ENCODE measurements around the gene EFNB1. TPM values are rescaled to one million over a fixed set of nuclear protein-coding genes. Genes with fewer than 3 reads are reported as not detected.

The EFNB1 gene
- total and polyA plus RNA-seq, 5 donors: 18.6 to 28.0 (median 25.1) TPM

GRCh38 chrX:68843992-68844391 is 15.2 kb downstream of the EFNB1 start:
- intact Hi-C loops (cut with DNase I): loop anchor here in 1 of 4 donors (10.0 kb wide), 1 partner anchor 51 kb away; no protein-coding TSS in a partner anchor
- ATAC-seq: no peak
- H3K27me3 ChIP-seq (ENCODE audit: control insufficient read depth, insufficient read depth): no peaks in the 10 kb centered on the region
- H3K27ac ChIP-seq (ENCODE audit: low read length): no peak overlapping the region
- 100% methylated on average over 1 of the region's 1 CpG for WGBS
- no peak for DNase-seq
- peaks cover 3% of the 10 kb centered on the region for H3K4me1 ChIP-seq (ENCODE audit: control insufficient read depth, insufficient read depth, low read length)
- H3K4me3 ChIP-seq (ENCODE audit: low read length): no peak overlapping the region
- H3K9me3 ChIP-seq (ENCODE audit: control insufficient read depth, low read length): no peaks in the 10 kb centered on the region

GRCh38 chrX:68844581-68844980 is 15.8 kb downstream of the EFNB1 start:
- ATAC-seq (no peak), DNase-seq (no peak)
- Histone ChIP-seq H3K27ac (ENCODE audit: low read length) (no peak overlapping the region), H3K9me3 (ENCODE audit: control insufficient read depth, low read length) (no peaks in the 10 kb centered on the region), H3K4me3 (ENCODE audit: low read length) (no peak overlapping the region), H3K27me3 (ENCODE audit: control insufficient read depth, insufficient read depth) (no peaks in the 10 kb centered on the region), H3K4me1 (ENCODE audit: control insufficient read depth, insufficient read depth, low read length) (peaks cover 3% of the 10 kb centered on the region)
- intact Hi-C loops (cut with DNase I): loop anchor here in 1 of 4 donors (10.0 kb wide), 1 partner anchor 50 kb away; no protein-coding TSS in a partner anchor
- WGBS: 75% methylated on average over 5 of the region's 5 CpGs

- Histone ChIP-seq H3K4me3 (ENCODE audit: low read length) (no peak overlapping the region), H3K4me1 (ENCODE audit: control insufficient read depth, insufficient read depth, low read length) (peaks cover 3% of the 10 kb centered on the region), H3K27ac (ENCODE audit: low read length) (no peak overlapping the region), H3K27me3 (ENCODE audit: control insufficient read depth, insufficient read depth) (no peaks in the 10 kb centered on the region), H3K9me3 (ENCODE audit: control insufficient read depth, low read length) (no peaks in the 10 kb centered on the region)
- WGBS: 37% methylated on average over 6 of the region's 6 CpGs
- intact Hi-C loops (cut with DNase I): loop anchor here in 1 of 4 donors (10.0 kb wide), 1 partner anchor 48 kb away; no protein-coding TSS in a partner anchor
- DNase-seq: no peak
- ATAC-seq: no peak
These were observed 17.7 kb downstream of the EFNB1 start for GRCh38 chrX:68846536-68846935.

GRCh38 chrX:68847172-68847571 is 18.4 kb downstream of the EFNB1 start:
- Histone ChIP-seq H3K27me3 (ENCODE audit: control insufficient read depth, insufficient read depth) (no peaks in the 10 kb centered on the region), H3K9me3 (ENCODE audit: control insufficient read depth, low read length) (no peaks in the 10 kb centered on the region), H3K4me3 (ENCODE audit: low read length) (no peak overlapping the region), H3K27ac (ENCODE audit: low read length) (no peak overlapping the region), H3K4me1 (ENCODE audit: control insufficient read depth, insufficient read depth, low read length) (peaks cover 2% of the 10 kb centered on the region)
- DNase-seq (no peak), ATAC-seq (no peak)
- intact Hi-C loops (cut with DNase I): loop anchor here in 1 of 4 donors (10.0 kb wide), 1 partner anchor 48 kb away; no protein-coding TSS in a partner anchor
- WGBS: 60% methylated on average over 4 of the region's 4 CpGs

GRCh38 chrX:68848189-68848940 is 19.5 kb downstream of the EFNB1 start:
- no peak for ATAC-seq
- Histone ChIP-seq H3K4me3 (ENCODE audit: low read length) (no peak overlapping the region), H3K9me3 (ENCODE audit: control insufficient read depth, low read length) (no peaks in the 10 kb centered on the region), H3K4me1 (ENCODE audit: control insufficient read depth, insufficient read depth, low read length) (no peaks in the 10 kb centered on the region), H3K27me3 (ENCODE audit: control insufficient read depth, insufficient read depth) (no peaks in the 10 kb centered on the region), H3K27ac (ENCODE audit: low read length) (no peak overlapping the region)
- WGBS: 84% methylated on average over 8 of the region's 8 CpGs
- DNase-seq: no peak
- intact Hi-C loops (cut with DNase I): loop anchor here in 1 of 4 donors (10.0 kb wide), 1 partner anchor 46 kb away; no protein-coding TSS in a partner anchor

- Histone ChIP-seq H3K27ac (ENCODE audit: low read length) (no peak overlapping the region), H3K9me3 (ENCODE audit: control insufficient read depth, low read length) (no peaks in the 10 kb centered on the region), H3K27me3 (ENCODE audit: control insufficient read depth, insufficient read depth) (no peaks in the 10 kb centered on the region), H3K4me1 (ENCODE audit: control insufficient read depth, insufficient read depth, low read length) (no peaks in the 10 kb centered on the region), H3K4me3 (ENCODE audit: low read length) (no peak overlapping the region)
- no peak for ATAC-seq
- DNase-seq: no peak
- intact Hi-C loops (cut with DNase I): no loop called here
- WGBS: 77% methylated on average over 8 of the region's 8 CpGs
These were observed 22.3 kb downstream of the EFNB1 start for GRCh38 chrX:68851082-68851481.

- no peak for DNase-seq
- no peak overlapping the region for H3K4me3 ChIP-seq (ENCODE audit: low read length)
- no peaks in the 10 kb centered on the region for H3K4me1 ChIP-seq (ENCODE audit: control insufficient read depth, insufficient read depth, low read length)
- ATAC-seq: no peak
- no peak overlapping the region for H3K27ac ChIP-seq (ENCODE audit: low read length)
- WGBS: 75% methylated on average over 3 of the region's 3 CpGs
- intact Hi-C loops (cut with DNase I): no loop called here
- no peaks in the 10 kb centered on the region for H3K9me3 ChIP-seq (ENCODE audit: control insufficient read depth, low read length)
- no peaks in the 10 kb centered on the region for H3K27me3 ChIP-seq (ENCODE audit: control insufficient read depth, insufficient read depth)
These were observed 23.2 kb downstream of the EFNB1 start for GRCh38 chrX:68852046-68852445.

GRCh38 chrX:68853665-68854251 is 24.9 kb downstream of the EFNB1 start:
- intact Hi-C loops (cut with DNase I): no loop called here
- DNase-seq (no peak), ATAC-seq (no peak)
- H3K4me1 ChIP-seq (ENCODE audit: control insufficient read depth, insufficient read depth, low read length): no peaks in the 10 kb centered on the region
- H3K27me3 ChIP-seq (ENCODE audit: control insufficient read depth, insufficient read depth): no peaks in the 10 kb centered on the region
- no peak overlapping the region for H3K27ac ChIP-seq (ENCODE audit: low read length)
- no peak overlapping the region for H3K4me3 ChIP-seq (ENCODE audit: low read length)
- 78% methylated on average over 4 of the region's 4 CpGs for WGBS
- no peaks in the 10 kb centered on the region for H3K9me3 ChIP-seq (ENCODE audit: control insufficient read depth, low read length)

GRCh38 chrX:68865300-68865699 is 36.5 kb downstream of the EFNB1 start:
- Histone ChIP-seq H3K9me3 (ENCODE audit: control insufficient read depth, low read length) (no peaks in the 10 kb centered on the region), H3K27me3 (ENCODE audit: control insufficient read depth, insufficient read depth) (no peaks in the 10 kb centered on the region), H3K27ac (ENCODE audit: low read length) (no peak overlapping the region), H3K4me3 (ENCODE audit: low read length) (no peak overlapping the region), H3K4me1 (ENCODE audit: control insufficient read depth, insufficient read depth, low read length) (peaks cover 2% of the 10 kb centered on the region)
- ATAC-seq (no peak), DNase-seq (no peak)
- intact Hi-C loops (cut with DNase I): no loop called here
- 85% methylated on average over 2 of the region's 2 CpGs for WGBS

GRCh38 chrX:68865926-68866325 is 37.1 kb downstream of the EFNB1 start:
- H3K9me3 ChIP-seq (ENCODE audit: control insufficient read depth, low read length): no peaks in the 10 kb centered on the region
- ATAC-seq (no peak), DNase-seq (no peak)
- WGBS: 85% methylated on average over 2 of the region's 2 CpGs
- intact Hi-C loops (cut with DNase I): no loop called here
- H3K4me3 ChIP-seq (ENCODE audit: low read length): no peak overlapping the region
- H3K4me1 ChIP-seq (ENCODE audit: control insufficient read depth, insufficient read depth, low read length): peaks cover 2% of the 10 kb centered on the region
- H3K27me3 ChIP-seq (ENCODE audit: control insufficient read depth, insufficient read depth): no peaks in the 10 kb centered on the region
- H3K27ac ChIP-seq (ENCODE audit: low read length): no peak overlapping the region

GRCh38 chrX:68867458-68868112 is 38.8 kb downstream of the EFNB1 start:
- Histone ChIP-seq H3K4me3 (ENCODE audit: low read length) (no peak overlapping the region), H3K4me1 (ENCODE audit: control insufficient read depth, insufficient read depth, low read length) (peaks cover 2% of the 10 kb centered on the region), H3K9me3 (ENCODE audit: control insufficient read depth, low read length) (no peaks in the 10 kb centered on the region), H3K27ac (ENCODE audit: low read length) (no peak overlapping the region), H3K27me3 (ENCODE audit: control insufficient read depth, insufficient read depth) (no peaks in the 10 kb centered on the region)
- ATAC-seq: peak; percentile 45 to 47
- peak; percentile 27 to 78 (median 54) for DNase-seq
- intact Hi-C loops (cut with DNase I): no loop called here
- 49% methylated on average over 14 of the region's 14 CpGs for WGBS

Measured in right cardiac atrium (tissue), 5 donors.